ENCODE data around the gene VILL.

DNA sequence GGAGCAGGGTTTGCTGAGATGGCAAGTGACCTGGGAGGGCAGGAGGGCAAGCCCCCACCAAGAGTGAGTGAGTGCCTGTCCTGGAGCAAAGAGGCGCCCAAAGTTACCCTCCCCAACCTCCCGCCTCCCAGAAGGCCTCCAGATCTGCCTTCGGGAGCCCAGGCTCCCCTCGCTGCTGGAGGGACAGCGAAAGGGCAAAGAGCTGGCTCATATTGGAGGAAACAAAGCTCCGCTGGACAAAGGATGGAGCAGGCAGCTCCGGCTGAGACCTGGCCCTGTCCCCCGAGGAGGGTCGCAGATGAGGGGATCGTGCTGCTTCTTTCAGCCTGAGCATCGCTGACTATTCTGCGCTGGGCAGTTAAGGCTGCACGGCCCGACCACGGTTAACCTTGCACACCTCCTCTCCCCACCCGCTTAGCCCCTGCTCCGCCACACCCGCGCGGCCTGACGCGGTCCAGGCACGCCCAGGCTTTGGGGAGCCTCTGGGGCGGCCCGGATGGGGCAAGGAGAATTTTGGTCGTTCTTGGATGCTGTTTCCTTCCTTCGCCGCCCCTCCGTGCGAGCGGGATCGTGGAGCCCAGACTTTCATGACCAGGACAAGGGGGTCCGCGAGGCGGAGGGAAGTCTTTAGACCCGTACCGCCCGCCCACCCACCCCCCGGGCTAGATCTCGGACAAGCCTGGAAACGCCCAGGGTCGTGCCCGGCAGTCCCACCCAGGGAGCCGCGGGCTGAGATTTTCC is 38.2 kb downstream of the VILL start:
- TF ChIP-seq, protein P1, sequence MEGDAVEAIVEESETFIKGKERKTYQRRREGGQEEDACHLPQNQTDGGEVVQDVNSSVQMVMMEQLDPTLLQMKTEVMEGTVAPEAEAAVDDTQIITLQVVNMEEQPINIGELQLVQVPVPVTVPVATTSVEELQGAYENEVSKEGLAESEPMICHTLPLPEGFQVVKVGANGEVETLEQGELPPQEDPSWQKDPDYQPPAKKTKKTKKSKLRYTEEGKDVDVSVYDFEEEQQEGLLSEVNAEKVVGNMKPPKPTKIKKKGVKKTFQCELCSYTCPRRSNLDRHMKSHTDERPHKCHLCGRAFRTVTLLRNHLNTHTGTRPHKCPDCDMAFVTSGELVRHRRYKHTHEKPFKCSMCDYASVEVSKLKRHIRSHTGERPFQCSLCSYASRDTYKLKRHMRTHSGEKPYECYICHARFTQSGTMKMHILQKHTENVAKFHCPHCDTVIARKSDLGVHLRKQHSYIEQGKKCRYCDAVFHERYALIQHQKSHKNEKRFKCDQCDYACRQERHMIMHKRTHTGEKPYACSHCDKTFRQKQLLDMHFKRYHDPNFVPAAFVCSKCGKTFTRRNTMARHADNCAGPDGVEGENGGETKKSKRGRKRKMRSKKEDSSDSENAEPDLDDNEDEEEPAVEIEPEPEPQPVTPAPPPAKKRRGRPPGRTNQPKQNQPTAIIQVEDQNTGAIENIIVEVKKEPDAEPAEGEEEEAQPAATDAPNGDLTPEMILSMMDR (IDR thresholded peaks at IDR 0.05) = no peak
- no peak for TF ChIP-seq POLR2A (IDR thresholded peaks at IDR 0.05)
